Femur (tissue), 1 donor: ENCODE results near the gene FEM1B.

Source experiments
- DNase-seq: peaks from one replicate; pipeline ENCODE4 v3.0.0-alpha.2; 2017

The FEM1B gene

DNA sequence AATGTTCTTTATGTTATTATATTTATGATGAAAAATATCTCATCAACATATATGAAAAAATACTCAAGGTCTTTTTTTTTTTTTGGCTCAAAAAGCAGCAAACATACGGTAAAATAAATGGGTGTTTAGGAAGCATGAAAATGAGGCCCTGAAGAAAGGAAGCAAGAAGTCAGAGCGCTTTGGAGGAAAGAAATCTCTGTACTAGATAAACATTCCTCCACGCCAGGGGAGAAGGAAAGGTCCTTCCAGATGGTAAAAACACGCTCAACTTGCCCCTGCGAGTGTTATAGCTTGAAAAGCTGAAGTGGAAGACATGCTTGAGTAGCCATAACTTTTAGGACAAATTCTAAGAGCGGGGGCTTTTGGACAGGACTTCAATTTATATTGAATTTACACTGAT is 52.9 kb downstream of the FEM1B start:
- DNase-seq: no peak

DNA sequence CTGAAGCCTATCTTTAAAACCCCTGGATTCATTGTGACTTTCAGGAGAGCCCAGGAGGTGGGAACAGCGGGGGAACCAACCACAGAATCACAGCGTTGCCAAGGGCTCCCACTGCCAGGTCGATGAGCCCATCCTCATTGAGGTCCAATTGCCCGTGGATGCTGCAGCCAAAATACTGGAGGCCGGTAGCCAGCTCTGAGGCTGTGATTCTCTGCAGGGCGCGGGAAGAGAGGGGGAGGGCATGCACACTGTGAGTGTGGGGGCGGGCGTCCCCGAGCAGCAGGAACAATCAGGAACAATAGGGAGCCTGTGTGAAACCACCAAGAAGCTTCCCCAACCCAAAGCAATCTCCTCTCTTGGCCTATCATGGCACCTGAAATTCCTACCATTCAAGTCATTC is 53.4 kb downstream of the FEM1B start:
- DNase-seq: no peak

DNA sequence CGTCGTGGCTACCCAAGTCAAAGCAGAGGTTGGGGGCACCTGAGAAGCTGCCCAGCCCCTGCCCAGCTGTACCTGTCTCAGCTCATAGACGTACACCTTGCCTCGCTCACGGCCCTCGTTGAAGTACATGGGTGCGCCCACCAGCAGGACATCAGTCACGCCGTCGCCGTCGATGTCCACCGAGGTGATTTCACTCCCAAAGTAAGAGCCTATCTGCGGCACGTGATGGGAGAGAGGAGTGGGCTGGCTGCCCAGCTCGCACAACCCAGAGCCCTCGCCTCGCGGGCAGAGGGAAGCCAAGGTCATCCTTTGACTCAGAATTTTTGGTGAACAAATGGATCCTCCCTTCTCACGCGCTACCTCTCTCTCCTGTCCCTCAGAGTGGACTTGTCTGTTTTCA is 54.7 kb downstream of the FEM1B start:
- no peak for DNase-seq

DNA sequence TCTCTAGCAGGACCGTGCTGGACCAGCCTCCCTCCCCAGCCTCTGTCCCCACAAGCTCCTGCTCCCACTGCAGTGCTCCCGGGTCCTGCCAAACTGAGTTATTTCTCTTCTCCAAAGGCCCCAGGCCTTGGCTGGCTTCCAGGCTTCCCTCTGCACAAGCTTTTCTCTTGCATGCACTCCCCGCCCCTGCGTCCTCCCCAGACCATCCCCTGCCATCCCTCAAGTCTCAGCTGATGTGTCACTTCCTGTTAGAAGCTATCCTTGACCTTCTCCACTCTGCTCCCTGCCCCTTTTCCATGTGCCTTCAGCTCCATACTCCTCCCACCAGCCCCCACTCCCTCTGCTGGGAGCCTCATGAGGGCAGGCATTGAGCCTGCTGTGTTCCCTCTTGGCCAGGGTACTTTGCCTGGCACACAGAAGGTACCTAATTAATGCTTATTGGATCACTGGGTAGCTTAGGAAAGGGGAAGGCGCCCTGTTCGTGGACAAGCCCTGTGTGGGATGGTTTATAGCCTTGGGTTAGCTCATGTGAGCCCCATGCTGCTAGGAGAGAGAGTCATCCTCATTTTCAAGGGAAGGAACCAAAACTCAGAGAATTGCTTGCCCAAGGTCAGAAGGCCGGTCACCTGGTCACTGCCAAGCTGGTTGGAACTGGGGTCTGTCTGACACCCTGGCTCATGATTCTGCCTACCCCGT is 56.4 kb downstream of the FEM1B start:
- no peak for DNase-seq

DNA sequence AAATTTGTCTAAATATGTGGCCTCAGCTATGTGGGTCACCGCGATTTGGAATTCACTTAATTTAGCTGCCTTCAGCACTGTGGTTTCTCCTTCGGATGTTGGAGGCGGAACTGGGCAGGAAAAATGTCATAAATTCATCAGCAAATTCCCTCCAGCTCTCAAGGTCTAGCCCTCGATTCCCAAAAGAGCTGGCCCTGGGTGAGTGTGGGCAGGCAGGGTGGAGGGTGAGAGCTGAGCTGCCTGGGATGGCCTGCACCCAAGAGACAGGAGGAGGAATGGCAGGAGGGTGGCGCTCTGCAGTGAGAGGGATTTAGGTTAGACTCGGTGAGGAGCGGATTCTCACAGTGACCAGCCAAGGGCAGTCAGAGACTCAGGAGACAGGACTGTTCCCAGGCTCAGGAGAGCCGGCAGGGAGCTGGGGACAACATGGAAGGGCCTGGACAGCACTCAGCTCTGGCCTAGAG is 57.1 kb downstream of the FEM1B start:
- DNase-seq: peak; percentile 60

DNA sequence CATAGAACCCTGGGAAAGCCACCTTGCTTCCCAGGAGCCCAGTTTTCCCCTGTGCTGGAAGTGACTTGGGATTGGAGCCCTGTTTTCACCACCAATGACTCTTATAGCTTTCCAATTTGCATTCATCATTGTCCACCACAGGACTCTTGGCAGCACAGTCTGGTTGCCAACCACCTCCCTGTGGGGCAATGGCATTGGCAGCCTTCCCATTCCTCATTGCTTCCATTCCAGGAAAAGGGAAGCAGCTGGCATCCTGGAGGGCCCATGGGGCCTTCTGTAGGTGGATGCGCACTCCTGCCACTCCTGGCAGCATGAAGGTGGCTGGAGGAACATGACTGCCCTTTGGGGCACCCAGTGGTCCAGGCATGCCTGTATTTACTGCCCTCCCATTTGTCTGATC is 57.7 kb downstream of the FEM1B start:
- peak; percentile 61 for DNase-seq

DNA sequence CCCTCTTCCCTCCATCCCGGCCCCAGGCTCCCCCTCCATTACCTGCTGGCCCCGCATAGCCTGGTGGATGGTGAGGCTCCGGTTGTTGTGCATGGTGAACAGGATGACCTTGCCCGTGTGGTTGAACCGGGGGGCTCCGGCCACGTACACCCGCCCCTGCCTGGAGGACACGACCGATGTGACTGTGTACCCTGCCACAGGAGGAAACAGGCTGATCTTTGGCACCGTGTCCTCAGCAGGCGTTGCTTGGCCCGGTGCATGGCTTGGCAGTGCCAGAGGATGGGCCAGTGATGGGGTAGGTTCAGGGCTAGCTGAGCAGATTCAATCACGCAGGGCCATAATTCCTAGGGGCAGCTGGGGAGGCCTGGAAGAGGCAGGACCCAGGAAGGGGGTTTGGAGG is 58.1 kb downstream of the FEM1B start:
- no peak for DNase-seq

DNA sequence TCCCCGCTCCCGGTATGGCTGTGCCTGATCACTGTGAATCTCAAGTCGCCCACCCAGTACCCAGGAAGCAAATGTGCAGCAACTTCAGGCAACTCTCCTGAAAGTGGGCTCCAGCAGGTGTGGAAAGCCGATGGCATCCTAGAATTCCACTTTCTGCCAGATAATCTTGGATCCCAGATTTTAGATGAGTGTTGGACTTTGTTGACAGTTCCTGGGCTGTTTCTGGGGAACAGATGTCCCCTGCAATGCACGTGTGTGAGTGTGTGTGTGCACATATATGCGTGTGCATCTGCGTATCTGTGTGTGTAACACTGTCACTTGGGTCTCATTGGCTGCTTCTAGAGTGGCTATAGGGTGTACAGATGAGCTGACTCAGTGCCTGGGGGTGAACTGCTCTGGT is 59.0 kb downstream of the FEM1B start:
- DNase-seq: no peak

DNA sequence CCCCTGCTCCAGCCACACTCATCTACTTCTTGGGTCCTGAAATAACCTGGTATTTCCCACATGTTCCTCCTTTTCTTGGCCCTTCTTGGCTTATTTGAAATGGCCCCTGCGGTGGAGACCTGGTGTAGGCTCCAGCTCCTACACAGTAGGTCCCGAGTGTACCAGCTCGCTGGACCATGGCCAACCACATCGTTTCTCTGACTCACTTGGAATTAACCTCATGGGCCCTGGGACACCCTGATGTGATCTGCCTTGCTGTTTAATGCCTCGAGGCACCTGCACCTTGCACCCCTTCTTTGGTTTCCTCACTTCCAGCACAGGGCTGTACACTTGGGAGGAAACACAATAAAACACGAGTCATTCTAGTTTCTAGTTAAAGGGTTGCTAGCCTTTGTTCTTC is 60.3 kb downstream of the FEM1B start:
- no peak for DNase-seq

DNA sequence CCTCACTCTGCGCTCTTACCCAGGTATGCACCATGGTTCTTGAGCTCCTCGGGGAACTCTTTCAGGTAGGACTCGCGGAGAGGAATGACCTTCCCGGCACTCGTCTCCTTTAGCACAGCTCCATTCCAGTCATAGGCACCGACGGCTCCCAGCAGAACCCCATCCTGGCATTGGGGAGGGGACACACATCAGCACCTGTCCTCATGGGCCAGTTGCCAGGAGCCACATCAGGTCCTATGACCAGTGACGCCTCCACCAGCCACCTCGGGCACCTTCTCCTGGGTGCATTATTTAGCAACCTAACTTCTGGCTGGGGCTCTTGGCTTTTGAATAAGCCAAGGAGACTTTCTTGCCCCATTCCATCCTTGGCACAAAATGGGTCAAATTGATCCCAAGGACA is 61.9 kb downstream of the FEM1B start:
- no peak for DNase-seq

DNA sequence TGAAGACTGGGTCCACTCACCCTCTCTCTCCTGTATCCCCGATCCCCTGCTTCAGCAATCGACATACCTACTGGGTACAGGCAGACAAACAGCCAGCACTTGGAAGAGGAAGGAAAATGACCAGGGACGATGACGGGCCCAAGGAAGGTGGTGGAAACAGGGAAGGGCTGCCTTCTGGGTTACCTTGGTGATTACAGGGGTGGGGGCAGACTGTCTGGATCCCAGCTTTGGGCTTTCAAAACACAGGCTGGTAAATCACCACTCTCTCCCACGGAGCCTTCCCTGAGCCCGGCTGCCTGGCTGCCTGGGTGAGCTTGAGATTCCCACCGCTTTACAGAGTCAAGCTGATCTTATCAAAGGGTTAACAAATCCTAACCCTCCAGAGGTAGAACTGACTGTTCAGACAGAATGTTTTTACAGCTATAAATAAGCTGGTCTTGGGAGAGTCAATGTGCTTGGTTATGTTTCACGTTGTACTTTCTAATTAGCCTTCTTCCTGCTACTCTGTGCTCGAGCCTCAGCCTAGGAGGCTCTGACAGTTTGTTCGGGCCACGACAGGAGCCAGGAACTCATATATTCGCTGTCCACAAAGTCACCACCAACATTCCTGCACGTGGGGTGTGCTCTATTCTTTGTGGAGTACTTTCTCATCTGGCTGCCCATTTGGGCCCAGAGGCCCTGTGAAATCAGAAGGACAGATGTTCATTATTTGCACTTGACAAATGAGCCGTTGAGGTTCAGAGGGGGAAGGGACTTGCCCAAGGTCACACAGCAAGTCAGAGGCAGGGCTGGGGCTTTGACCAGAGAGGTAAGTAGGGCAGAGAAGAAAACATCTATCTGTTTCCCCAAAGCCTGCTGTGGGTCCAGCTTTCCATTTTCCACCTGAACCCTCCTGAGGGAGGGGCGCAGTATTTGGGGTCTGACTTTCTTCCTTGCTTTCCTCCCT is 63.5 kb downstream of the FEM1B start:
- DNase-seq: no peak

DNA sequence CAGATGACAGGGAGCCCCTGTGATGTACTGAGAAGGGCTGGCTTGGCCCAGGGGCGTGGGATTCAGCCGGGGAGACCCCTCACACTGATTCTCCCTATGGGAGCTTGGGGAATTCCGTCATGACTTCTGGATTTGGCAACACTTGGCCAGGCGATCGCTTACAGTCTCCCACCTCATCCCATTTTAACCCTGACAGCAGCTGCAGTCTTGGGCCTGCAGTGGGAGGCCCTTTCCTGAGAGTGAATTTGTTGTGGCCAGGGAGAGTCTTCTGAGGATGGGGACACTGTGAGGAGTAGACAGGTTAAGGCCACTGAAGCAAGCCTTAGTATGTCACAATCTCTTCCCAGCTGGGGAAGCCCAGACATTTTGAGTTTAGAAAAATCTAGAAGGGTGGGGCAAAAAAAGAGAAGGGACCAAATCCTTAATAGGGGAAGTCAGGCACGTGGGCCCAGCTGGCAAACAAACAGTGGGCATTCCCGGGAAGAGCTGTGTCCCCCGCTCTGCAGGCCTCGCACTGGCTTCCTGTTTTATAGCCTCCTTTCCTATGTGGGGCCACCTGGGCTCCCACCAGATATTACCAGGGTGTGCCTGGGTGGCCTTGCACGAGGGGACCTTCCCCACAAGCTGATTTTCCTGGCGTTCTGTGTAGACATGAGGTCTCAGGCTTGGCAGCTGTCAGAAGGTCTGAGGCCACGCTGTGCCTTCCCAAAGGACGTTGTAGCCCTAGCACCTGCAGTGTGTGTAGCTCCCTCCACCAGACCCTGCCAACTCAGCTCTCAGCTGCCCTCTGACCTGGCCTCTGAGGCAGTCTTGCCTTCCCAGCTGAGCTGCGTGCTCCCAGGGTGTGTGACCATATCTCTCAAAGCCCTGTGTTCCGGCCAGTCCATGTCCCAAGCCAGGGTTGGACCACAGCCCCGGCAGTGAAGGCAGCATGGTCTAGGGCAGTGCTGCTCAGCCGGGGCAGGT is 64.5 kb downstream of the FEM1B start:
- DNase-seq: no peak

DNA sequence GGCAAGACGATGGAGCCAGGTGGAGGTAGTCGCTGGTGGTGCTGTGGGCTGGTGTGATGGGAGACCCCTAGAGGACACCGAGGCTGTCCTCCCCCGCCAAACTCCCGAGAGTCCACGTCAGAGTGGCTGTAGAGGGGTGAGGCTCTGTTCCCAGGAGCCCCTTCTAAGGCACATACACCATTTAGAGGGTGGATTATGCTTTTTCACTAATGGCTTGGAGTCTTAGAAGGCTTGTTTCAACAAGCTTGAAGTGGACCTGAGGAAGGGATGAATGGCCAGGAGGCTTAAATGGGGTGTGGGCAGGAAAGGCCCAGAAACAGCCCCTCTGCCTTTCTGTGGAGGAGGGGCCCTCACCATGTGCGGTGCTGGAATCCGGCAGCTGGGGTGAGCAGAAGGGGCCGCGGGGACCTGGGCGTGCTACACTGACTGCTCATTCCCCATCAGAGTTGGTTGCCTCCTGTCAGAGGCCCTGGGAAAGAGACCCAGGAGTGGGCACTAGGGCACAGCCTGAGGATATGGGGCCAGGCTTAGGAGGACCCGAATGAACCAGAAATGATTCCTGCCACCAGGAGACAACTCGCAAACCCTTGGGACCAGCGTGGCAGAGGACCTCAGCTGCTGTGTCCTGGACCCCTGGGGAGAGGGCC is 66.2 kb downstream of the FEM1B start:
- no peak for DNase-seq

DNA sequence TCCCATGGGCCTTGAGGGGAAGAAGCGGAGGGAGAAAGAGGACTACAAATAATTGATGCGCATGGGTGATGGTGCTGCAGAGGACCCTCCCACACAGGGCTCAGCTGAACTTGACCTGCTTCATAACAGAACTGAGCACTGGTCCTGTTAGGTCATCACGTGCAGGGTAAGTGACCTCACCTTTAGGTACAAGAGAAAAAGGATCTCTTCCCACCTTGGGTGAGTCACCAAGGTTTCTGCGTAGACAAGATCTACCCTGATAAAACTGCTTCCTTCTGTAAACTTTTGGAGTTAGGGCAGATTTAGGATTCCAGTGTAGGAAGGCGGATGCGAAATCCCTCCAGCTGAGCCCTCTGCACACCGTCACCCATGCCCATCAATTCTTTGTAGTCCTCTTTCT is 67.1 kb downstream of the FEM1B start:
- no peak for DNase-seq
